Measurements from ENCODE around the gene TMEM190. TPM values are rescaled to one million over a fixed set of nuclear protein-coding genes. Genes with fewer than 3 reads are reported as not detected.

TMEM190 gene
- total and polyA plus RNA-seq, 9 of the 15 experiments (the other 6 are each of a cell fraction or from before 2014, with no cell fraction given), result not detected

GRCh38 chr19:55426042-55426441, 49.4 kb downstream of the TMEM190 start (continued):
- TF ChIP-seq ZBTB12 (CRISPR knock-in tag; IDR thresholded peaks at IDR 0.05), result no peak

Other genes starting within 250 kb of the TMEM190 start
Only the 7 nearest of the 30 such genes appear.
- 35.6 and 38.2 TPM in 2 replicates for gene KMT5C, start 37.0 kb upstream of the TMEM190 start, total RNA-seq (2014; rRNA removed)
- 3.7 and 8.2 TPM in 2 replicates for gene KMT5C, start 37.0 kb upstream of the TMEM190 start, total RNA-seq (2014; rRNA removed; fragmentation: Illumina TruSeq; extraction: Trizol)
- 11.0 and 12.5 TPM in 2 replicates for gene KMT5C, start 37.0 kb upstream of the TMEM190 start, total RNA-seq (2015; rRNA removed; fragmentation: Illumina TruSeq; extraction: Trizol)
- gene KMT5C, start 37.0 kb upstream of the TMEM190 start, total RNA-seq (2021), result 50.7 and 53.5 TPM in 2 replicates
- gene KMT5C, start 37.0 kb upstream of the TMEM190 start, polyA plus RNA-seq (2011; rRNA removed), result 22.8 and 36.8 TPM in 2 replicates
- 16.6 and 22.7 TPM in 2 replicates for gene KMT5C, start 37.0 kb upstream of the TMEM190 start, polyA plus RNA-seq (2014; fragmentation: Illumina TruSeq; extraction: Trizol)
- under 1 TPM; 0.15 to 0.17 TPM for gene KMT5C, start 37.0 kb upstream of the TMEM190 start, polyA plus RNA-seq (2014; fragmentation: Nextera tagmentation; extraction: Ambion mirVana)
- 42.7 and 50.2 TPM in 2 replicates for gene KMT5C, start 37.0 kb upstream of the TMEM190 start, polyA plus RNA-seq (2014; rRNA removed)
- 0.59 and 1.3 TPM in 2 replicates for gene COX6B2, start 22.1 kb upstream of the TMEM190 start, total RNA-seq (2014; rRNA removed)
- gene COX6B2, start 22.1 kb upstream of the TMEM190 start, total RNA-seq (2014; rRNA removed; fragmentation: Illumina TruSeq; extraction: Trizol), result 0.40 and 0.61 TPM in 2 replicates
- gene COX6B2, start 22.1 kb upstream of the TMEM190 start, total RNA-seq (2015; rRNA removed; fragmentation: Illumina TruSeq; extraction: Trizol), result 0.23 and 0.83 TPM in 2 replicates
- 2.5 and 2.6 TPM in 2 replicates for gene COX6B2, start 22.1 kb upstream of the TMEM190 start, total RNA-seq (2021)
- 1.8 and 1.9 TPM in 2 replicates for gene COX6B2, start 22.1 kb upstream of the TMEM190 start, polyA plus RNA-seq (2011; rRNA removed)
- gene COX6B2, start 22.1 kb upstream of the TMEM190 start, polyA plus RNA-seq (2014; fragmentation: Illumina TruSeq; extraction: Trizol), result 1.2 and 2.1 TPM in 2 replicates
- gene COX6B2, start 22.1 kb upstream of the TMEM190 start, polyA plus RNA-seq (2014; fragmentation: Nextera tagmentation; extraction: Ambion mirVana), result under 1 TPM; 0.56 to 0.71 TPM
- gene COX6B2, start 22.1 kb upstream of the TMEM190 start, polyA plus RNA-seq (2014; rRNA removed), result 1.4 and 1.5 TPM in 2 replicates
- not detected in 2 replicates for gene GARIN5B, start 13.6 kb upstream of the TMEM190 start, total RNA-seq (2014; rRNA removed)
- not detected in 2 replicates for gene GARIN5B, start 13.6 kb upstream of the TMEM190 start, total RNA-seq (2014; rRNA removed; fragmentation: Illumina TruSeq; extraction: Trizol)
- not detected in 2 replicates for gene GARIN5B, start 13.6 kb upstream of the TMEM190 start, total RNA-seq (2015; rRNA removed; fragmentation: Illumina TruSeq; extraction: Trizol)
- gene GARIN5B, start 13.6 kb upstream of the TMEM190 start, total RNA-seq (2021), result not detected in 2 replicates
- gene GARIN5B, start 13.6 kb upstream of the TMEM190 start, polyA plus RNA-seq (2011; rRNA removed), result not detected in 2 replicates
- not detected in 2 replicates for gene GARIN5B, start 13.6 kb upstream of the TMEM190 start, polyA plus RNA-seq (2014; fragmentation: Illumina TruSeq; extraction: Trizol)
- gene GARIN5B, start 13.6 kb upstream of the TMEM190 start, polyA plus RNA-seq (2014; fragmentation: Nextera tagmentation; extraction: Ambion mirVana), result not detected
- not detected in 2 replicates for gene GARIN5B, start 13.6 kb upstream of the TMEM190 start, polyA plus RNA-seq (2014; rRNA removed)
- gene IL11, start 6.4 kb upstream of the TMEM190 start, total RNA-seq (2014; rRNA removed), result not detected in 2 replicates
- not detected in 2 replicates for gene IL11, start 6.4 kb upstream of the TMEM190 start, total RNA-seq (2014; rRNA removed; fragmentation: Illumina TruSeq; extraction: Trizol)
- gene IL11, start 6.4 kb upstream of the TMEM190 start, total RNA-seq (2015; rRNA removed; fragmentation: Illumina TruSeq; extraction: Trizol), result not detected in 2 replicates
- gene IL11, start 6.4 kb upstream of the TMEM190 start, total RNA-seq (2021), result not detected in 2 replicates
- gene IL11, start 6.4 kb upstream of the TMEM190 start, polyA plus RNA-seq (2011; rRNA removed), result 0.19 and 0.42 TPM in 2 replicates
- gene IL11, start 6.4 kb upstream of the TMEM190 start, polyA plus RNA-seq (2014; fragmentation: Illumina TruSeq; extraction: Trizol), result 0.06 TPM in 1 of 2 replicates, not detected in the other
- not detected for gene IL11, start 6.4 kb upstream of the TMEM190 start, polyA plus RNA-seq (2014; fragmentation: Nextera tagmentation; extraction: Ambion mirVana)
- 0.04 TPM in 1 of 2 replicates, not detected in the other for gene IL11, start 6.4 kb upstream of the TMEM190 start, polyA plus RNA-seq (2014; rRNA removed)
- gene TMEM238, start 7.5 kb downstream of the TMEM190 start, total RNA-seq (2014; rRNA removed), result 3.6 and 3.7 TPM in 2 replicates
- gene TMEM238, start 7.5 kb downstream of the TMEM190 start, total RNA-seq (2014; rRNA removed; fragmentation: Illumina TruSeq; extraction: Trizol), result 0.18 TPM in 1 of 2 replicates, not detected in the other
- 0.18 and 0.38 TPM in 2 replicates for gene TMEM238, start 7.5 kb downstream of the TMEM190 start, total RNA-seq (2015; rRNA removed; fragmentation: Illumina TruSeq; extraction: Trizol)
- gene TMEM238, start 7.5 kb downstream of the TMEM190 start, total RNA-seq (2021), result 4.3 and 5.1 TPM in 2 replicates
- 0.18 TPM in 1 of 2 replicates, not detected in the other for gene TMEM238, start 7.5 kb downstream of the TMEM190 start, polyA plus RNA-seq (2011; rRNA removed)
- not detected in 2 replicates for gene TMEM238, start 7.5 kb downstream of the TMEM190 start, polyA plus RNA-seq (2014; fragmentation: Illumina TruSeq; extraction: Trizol)
- gene TMEM238, start 7.5 kb downstream of the TMEM190 start, polyA plus RNA-seq (2014; fragmentation: Nextera tagmentation; extraction: Ambion mirVana), result not detected
- 1.3 and 2.1 TPM in 2 replicates for gene TMEM238, start 7.5 kb downstream of the TMEM190 start, polyA plus RNA-seq (2014; rRNA removed)
- gene RPL28, start 9.1 kb downstream of the TMEM190 start, total RNA-seq (2014; rRNA removed), result 888 and 1,279 TPM in 2 replicates
- 387 and 446 TPM in 2 replicates for gene RPL28, start 9.1 kb downstream of the TMEM190 start, total RNA-seq (2014; rRNA removed; fragmentation: Illumina TruSeq; extraction: Trizol)
- gene RPL28, start 9.1 kb downstream of the TMEM190 start, total RNA-seq (2015; rRNA removed; fragmentation: Illumina TruSeq; extraction: Trizol), result 1,141 and 1,299 TPM in 2 replicates
- 2,979 and 3,106 TPM in 2 replicates for gene RPL28, start 9.1 kb downstream of the TMEM190 start, total RNA-seq (2021)
- gene RPL28, start 9.1 kb downstream of the TMEM190 start, polyA plus RNA-seq (2011; rRNA removed), result 124 and 523 TPM in 2 replicates
- gene RPL28, start 9.1 kb downstream of the TMEM190 start, polyA plus RNA-seq (2014; fragmentation: Illumina TruSeq; extraction: Trizol), result 1,998 and 2,071 TPM in 2 replicates
- 100 to 1,000 TPM; 257 to 287 TPM for gene RPL28, start 9.1 kb downstream of the TMEM190 start, polyA plus RNA-seq (2014; fragmentation: Nextera tagmentation; extraction: Ambion mirVana)
- 622 and 687 TPM in 2 replicates for gene RPL28, start 9.1 kb downstream of the TMEM190 start, polyA plus RNA-seq (2014; rRNA removed)
- 959 and 1,305 TPM in 2 replicates for gene UBE2S, start 31.0 kb downstream of the TMEM190 start, total RNA-seq (2014; rRNA removed)
- gene UBE2S, start 31.0 kb downstream of the TMEM190 start, total RNA-seq (2014; rRNA removed; fragmentation: Illumina TruSeq; extraction: Trizol), result 35.0 and 65.5 TPM in 2 replicates
- 97.3 and 100 TPM in 2 replicates for gene UBE2S, start 31.0 kb downstream of the TMEM190 start, total RNA-seq (2015; rRNA removed; fragmentation: Illumina TruSeq; extraction: Trizol)
- gene UBE2S, start 31.0 kb downstream of the TMEM190 start, total RNA-seq (2021), result 390 and 411 TPM in 2 replicates
- 157 and 191 TPM in 2 replicates for gene UBE2S, start 31.0 kb downstream of the TMEM190 start, polyA plus RNA-seq (2011; rRNA removed)
- gene UBE2S, start 31.0 kb downstream of the TMEM190 start, polyA plus RNA-seq (2014; fragmentation: Illumina TruSeq; extraction: Trizol), result 242 and 275 TPM in 2 replicates
- gene UBE2S, start 31.0 kb downstream of the TMEM190 start, polyA plus RNA-seq (2014; fragmentation: Nextera tagmentation; extraction: Ambion mirVana), result 1 to 10 TPM; 1.5 to 1.6 TPM
- gene UBE2S, start 31.0 kb downstream of the TMEM190 start, polyA plus RNA-seq (2014; rRNA removed), result 332 and 771 TPM in 2 replicates

Data from K562 (cell line).